ENCODE data around the gene PHEX.
"Not testable (repeated sequence)": the region's sequence is repeated elsewhere in the genome, so short reads cannot be mapped to it uniquely, and the experiment has no call there.

The PHEX gene

GRCh38 chrX:22268706-22269105 lies 236.6 kb downstream of the PHEX start:
- DNase-seq, result no peak

- no peak for DNase-seq
Measured at GRCh38 chrX:22272613-22273012, 240.5 kb downstream of the PHEX start, which contains the start of gene CBLL2. Gene CBLL2, plus strand, starts transcription at chrX:22272913. Its CDS starts 79 bp downstream, at chrX:22272992.

GRCh38 chrX:22273714-22274317 lies 241.7 kb downstream of the PHEX start:
- DNase-seq, result no peak

- DNase-seq, result no peak
Measured at GRCh38 chrX:22276781-22277180, 244.7 kb downstream of the PHEX start.

- no peak for DNase-seq
Measured at GRCh38 chrX:22278375-22278774, 246.2 kb downstream of the PHEX start.

- DNase-seq, result not testable (repeated sequence)
Measured at GRCh38 chrX:22289209-22289608, 257.1 kb downstream of the PHEX start.

- DNase-seq, result no peak
Measured at GRCh38 chrX:22296871-22297270, 264.7 kb downstream of the PHEX start.

GRCh38 chrX:22300130-22300529 lies 268.0 kb downstream of the PHEX start:
- DNase-seq, result peak; percentile 80

Data from NCI-H748 treated with DMSO at 0.1 percent for 48 hours (cell line).